GM18907 (cell line): ENCODE measurements around the gene TMEM203.

ENCODE experiments used
- ATAC-seq: cut with Tn5 transposase; IDR thresholded peaks from one replicate; pipeline ENCODE4 v1.9.1; 2021; ENCODE audit warnings: mild to moderate bottlenecking, moderate library complexity; ENCODE audit not compliant: unreplicated experiment

The TMEM203 gene

DNA sequence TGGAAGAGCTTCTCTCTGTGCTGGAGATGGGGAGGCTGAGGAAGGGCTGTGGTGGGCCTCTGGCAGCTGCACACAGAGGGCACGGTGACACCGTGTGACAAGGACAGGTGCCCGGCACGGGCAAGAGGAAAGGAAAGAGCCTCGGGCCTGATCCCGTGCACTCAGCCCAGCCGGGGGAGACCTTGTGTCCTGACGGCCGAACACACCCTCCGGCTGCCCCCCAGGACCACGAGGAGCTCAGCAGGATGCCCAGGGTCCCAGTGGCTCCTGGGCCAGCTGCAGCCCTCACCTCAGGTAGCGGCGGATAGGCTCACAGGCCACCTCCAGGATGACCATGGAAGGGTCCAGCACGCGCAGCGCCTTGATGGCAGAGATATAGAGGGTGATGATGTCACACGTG lies 22.6 kb downstream of the TMEM203 start:
- ATAC-seq = no peak

DNA sequence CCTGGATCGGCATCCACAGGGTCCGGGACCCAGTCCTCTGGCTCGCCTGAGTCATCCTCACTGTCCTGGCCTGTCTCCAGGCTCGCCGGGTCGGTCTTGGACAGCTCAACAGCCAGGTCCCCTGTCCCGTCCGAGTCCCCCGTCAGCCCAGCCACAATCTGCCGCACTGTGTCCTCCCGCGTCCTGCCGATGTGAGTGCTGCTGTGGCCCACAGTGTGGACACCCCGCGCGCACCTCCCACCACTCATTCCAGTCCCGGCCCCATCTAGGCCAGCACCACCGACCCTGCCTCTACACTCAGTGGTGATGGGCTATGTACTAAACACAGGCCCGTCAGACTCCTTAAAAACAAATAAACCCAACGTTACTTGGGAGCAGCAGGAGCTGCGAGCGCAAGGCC lies 23.8 kb downstream of the TMEM203 start:
- no peak for ATAC-seq

DNA sequence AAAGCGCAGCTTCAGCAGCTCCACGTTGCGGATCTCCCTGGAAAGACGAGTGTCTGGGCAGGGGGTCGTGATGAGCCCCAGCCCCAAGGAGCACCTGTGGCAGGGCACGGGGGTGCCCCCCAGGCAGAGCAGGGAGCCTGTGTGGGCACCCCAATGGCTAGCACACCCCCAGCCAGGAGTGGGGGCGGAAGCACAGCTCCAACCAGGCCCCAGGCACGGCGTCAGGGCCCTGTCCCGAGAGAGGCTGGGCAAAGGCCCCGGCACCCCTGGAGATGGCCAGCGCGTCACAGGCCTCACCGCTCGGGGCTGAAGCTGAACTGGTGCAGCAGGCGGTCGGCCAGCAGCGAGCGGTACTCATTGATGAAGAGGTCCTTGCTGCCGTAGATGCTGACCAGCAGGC lies 25.0 kb downstream of the TMEM203 start:
- ATAC-seq = no peak

DNA sequence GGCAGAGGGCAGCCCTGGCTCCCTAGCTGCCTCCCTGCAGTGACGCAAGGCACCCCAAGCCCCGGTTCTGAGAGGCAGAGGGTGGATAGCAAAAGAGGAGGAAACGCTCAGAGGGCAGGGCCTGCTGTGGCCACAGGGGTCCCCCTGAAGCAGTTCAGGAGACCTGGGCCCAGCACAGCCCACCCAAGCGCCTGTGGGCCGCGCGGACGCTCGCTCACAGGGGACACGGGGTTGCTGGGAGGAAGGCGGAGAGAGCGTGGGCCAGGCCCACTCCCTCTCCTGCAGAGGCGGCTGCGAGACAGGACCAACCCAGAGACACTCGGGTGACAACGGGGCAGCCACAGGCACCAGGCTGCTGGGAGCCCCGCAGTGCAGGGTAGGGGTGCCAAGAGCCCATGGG lies 25.7 kb downstream of the TMEM203 start:
- ATAC-seq = no peak

DNA sequence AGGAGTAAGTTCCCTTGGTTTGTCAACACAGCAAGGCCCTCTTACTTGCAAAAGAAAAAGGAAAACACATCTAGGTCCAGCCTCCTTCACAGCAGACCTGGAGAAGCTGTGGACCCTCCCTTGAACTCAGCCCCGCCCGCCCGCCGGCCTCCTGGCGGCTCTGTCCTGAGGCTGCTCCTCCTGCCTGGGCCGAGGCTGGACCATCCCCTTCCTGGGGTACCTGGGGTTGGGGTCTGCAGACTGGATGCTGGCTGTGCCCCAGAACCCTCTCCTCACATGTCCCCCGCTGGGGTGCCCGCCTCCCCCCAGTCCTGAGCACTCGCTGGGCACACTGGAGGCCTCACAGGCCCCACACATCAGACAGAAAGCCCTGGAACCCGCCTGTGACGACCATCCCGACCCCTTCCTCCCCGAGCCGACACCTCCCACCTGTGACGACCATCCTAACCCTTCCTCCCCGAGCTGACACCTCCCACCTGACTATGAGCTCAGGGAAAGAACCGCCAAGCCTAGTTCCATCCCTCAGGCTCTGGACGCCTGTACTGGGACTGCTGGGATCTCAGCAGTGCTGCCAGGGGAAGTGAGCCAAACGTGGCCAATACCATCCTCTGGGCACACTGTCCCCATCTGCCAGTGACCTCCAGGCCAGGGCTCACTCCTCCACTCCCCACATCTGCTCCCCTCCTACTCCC lies 26.4 kb downstream of the TMEM203 start:
- no peak for ATAC-seq

DNA sequence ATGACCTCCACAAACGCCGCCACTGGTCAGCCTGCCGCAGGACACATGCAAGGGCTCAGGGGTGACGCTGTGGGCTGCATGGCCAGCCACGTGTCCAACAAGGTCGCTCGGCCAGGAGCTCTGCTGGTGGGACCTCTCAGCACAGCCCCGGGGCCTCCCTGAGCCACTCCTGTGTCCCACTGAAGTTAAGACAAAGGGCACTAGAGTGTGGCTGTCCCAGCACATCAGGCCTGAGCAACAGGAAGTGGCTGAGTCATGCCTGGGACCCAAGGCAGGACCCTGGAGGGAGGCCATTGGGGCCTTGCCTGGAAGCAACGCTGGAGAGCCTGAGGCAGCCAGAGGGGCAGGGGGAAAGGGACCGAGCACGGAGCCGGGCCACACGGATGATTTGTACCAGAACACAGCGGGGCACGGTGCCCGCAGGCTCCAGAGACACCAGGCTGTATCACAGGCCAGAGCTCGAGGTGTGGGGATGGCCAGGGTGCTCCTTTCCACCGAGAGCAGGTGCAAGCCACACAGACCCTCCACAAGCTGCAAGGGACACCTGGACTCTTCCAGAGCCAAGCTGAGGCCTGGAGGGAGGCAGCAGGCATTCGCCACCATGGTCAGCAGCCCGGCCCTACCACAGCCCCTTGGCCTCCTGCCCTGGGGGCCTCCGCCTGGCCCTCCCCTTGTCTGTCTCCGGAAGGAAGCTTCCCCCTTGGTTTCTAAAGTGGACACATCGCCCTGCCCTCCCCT lies 27.1 kb downstream of the TMEM203 start:
- ATAC-seq = no peak

DNA sequence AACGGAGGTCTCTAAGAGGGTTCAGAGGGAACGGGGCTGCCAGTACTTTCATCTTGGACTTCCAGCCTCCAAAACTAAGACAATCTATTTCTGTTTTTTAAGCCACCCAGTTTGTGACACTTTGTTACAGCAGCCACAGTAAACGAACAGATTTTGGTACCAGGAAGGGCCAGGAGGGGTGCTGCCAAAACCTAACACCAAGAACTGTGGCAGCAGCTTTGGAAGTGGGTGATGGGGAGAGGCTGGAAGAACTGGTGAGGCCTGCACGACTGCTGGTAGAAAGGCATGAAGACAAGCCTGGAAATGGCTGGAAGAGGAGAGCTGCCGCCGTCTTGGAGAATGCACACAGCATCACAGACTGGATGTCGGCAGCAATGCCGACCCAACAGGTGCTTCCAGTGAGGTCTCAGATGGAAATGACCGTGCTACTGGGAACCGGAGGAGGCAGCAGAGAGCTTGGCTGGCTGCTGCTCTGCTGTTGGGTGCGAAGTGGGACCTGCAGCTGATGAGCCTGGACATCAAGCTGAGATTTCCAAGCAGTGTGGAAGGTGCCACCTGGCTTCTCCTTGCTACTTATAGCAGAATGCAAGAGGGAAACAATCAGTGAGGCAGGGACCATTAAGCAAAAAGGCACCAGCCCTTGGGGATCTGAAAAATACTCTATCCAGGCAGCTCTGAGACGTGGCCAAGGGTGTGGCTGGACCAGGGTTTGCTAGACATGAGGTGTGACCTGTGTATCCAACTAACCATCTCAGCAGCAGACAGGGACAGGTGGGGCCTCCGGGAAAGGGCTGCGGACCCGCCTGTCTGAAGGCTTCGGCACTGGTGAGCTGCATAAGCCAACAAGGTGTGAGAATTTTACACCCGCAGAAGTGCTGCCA lies 28.9 kb downstream of the TMEM203 start:
- no peak for ATAC-seq

DNA sequence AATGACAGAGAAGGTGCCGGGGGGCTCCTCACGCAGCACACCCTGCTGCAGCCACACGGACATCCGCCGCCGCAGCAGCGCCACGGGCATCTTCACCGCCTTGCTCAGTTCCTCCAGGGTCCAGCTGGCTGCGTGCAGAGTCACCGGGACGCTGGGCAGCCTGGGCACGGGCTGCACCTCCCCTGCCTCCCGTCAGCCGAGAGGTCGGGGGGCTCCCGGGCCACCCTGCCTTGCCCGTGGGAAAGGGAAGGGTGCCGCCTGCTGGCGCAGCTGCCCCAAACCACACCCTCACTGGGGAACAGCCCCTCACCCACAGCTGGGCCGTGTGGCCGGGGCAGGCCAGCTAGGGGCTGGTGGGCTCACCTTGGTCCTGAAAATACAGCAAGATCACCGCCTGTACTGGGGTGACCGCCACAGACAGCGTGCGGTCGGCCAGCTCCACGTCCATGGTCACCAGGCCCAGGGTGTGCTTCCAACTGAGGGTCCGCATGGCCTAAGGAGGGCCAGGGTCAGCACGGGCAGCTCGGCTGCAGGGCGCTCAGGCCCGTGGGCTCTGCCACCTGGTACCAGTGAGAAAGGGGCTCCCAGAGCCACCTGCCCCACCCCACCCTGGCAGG lies 30.0 kb downstream of the TMEM203 start:
- no peak for ATAC-seq

DNA sequence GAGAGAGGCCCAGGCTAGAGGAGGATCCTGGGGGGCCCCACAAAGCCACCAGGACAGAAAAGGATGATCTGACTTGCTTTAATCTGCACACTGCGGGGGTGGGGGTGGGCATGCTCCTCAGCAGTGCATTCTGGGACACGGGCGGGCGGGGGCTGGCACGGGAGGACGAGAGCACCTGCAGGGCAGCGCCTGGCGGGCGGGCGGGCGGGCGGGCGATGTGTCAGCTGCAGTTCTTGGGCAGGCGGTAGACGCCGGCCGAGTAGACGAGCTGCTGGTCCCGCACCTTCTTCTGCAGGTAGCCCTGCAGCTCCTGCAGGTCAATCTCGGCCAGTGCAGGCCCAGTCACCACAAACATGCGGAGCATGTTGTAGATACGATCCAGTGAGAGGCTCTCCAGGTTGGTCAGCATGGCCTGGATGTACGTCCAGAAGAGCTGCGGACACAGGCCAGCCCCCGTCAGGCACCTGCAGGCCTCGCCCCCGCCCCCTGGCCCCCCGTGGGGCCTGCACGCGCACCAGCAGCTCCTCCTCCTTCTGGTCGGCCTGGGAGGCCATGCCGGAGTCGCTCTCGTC lies 30.6 kb downstream of the TMEM203 start:
- ATAC-seq = no peak

DNA sequence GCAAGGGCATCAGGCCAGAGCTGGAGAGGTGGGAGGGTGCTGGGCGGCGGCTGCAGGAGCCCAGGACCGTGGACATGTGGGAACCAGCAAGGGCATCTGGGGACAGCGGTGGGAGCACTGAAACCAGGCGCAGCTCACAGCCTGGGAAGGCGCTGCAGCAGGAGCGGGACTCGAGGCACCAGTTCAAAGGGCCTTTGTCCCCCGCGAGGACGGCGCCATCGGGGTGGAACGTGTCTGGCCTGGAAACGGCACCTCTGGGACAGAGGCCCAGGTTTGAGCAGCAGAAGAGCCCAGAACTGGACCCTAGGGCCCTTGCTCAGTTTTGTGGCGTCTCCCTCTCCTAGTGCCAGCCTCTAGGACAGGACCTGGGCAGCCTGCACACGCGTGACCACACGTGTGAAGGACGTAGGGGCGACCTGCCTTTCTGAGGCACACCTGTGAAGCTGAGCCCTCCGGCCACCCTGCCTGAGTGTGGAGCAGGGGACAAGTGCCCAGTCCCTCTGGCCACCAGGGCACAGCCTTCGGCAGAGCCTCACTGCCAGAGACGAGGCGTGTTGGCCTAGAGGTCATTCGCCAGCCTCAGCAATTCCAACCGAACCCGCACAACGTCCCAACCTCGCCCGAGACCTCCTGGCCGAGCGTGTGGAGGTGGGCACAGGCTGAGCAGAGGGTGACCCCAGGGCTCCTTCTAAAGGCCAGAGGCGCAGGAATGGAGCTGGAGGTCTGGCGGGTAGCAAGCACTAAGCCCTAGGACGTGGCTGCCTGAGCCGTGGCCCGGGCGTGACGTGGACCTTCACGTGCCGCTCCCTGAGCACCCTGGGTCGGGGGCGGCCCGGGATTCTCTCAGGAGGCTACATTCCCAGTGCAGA lies 31.4 kb downstream of the TMEM203 start:
- no peak for ATAC-seq

DNA sequence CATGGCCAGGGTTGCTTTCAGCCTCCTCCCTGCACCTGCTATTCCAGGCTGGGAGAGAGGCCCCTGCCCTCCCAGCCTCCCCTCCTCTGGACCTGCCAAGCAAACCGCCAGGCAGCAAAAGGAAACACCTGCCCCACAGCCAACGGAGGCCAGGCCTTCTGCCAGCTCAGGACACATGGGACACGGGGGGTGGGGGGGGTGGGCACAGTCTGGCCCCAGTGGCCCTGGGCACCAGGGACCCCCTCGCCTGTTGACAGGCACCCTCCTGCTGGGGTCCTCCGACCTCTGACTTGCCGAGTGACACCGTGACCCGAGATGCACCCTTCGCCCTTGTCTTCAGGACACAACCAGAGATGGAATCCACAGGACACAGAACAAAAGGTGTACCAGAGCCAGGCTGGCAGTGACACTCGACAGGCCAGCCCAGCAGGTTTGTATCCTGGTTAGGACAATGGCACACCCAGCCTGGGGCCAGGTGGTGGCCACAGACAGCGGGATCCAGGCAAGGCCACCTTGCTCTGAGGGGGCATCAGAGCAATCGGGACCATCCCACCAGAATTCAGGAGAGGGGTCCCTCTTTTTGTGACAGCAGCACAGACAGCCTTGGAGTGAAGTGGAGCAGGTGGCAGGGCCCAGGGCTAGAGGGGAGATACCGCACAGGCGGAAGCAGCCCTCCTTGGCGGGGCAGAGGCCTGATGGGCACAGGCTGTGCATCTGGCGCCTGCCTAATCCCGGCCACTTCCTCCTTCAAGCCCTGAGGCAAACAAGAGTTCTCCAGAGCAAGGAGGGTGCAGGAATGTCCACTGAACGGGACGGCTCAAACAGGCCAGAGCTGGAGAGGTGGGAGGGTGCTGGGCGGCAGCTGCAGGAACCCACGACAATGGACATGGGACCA lies 32.3 kb downstream of the TMEM203 start:
- ATAC-seq = no peak

DNA sequence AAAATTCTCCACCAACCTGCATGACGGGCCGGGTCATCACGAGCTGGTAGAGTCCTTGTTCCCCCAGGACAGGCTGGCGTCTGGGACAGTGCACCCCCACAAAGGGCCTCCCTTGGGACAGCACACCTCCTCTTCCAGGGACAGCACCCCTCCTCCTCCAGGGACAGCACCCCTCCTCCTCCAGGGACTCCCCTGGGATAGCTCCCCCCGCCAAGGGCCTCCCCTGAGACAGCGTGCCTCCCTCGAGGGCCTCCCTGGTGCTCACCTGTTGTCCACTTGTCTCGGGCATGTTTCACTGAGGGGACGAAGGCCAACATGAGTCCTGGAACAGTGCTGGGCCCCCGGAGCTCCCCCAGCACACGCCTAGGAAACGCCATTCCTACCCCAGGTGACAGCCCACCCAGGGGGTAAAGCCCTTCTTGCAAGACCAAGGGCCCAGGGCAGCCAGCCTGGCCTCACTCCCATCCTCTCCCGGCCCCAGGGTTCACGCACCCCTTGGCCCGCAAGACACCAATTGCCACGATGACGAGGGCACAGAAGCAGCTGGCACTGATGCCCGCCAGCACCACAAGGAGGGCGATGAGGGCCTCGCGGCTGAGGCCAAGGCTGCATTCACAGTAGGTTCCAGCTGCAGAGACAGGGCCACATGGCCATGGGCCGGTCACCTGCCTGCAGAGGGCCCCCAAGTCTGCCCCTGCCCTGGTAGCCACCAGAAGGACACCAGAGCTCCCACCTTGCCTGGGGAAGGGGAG lies 34.1 kb downstream of the TMEM203 start:
- no peak for ATAC-seq

DNA sequence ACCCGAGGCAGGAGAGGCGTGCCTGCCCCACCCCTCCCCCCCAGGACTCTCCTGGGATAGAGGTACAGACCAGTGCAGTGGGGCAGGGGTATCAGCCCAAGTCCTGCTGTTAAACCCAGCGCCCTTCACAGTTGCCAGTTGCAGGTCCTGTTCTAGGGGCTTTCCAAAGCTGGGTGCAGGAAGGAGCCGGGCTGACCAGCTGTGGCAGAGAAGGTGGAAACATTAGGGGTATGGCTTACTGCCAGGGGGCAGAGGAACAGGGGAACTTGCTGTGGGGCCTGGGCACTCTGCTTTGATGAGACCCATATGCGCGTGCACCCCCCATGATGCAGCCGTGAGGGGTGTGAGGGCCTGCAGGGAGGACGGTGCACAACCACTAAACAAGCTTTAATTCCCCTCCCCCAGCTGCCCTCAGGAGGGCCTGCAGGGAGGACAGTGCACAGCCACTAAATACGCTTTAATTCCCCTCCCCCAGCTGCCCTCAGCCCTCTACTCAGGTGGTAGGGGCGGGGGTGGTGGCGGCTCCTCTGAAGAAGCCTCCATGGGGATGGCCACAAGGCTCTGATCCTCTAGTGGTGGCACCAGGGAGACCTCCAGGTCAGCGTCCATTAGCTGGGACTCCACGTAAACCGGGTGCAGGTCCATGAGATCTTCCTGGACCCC lies 34.8 kb downstream of the TMEM203 start:
- ATAC-seq = no peak

DNA sequence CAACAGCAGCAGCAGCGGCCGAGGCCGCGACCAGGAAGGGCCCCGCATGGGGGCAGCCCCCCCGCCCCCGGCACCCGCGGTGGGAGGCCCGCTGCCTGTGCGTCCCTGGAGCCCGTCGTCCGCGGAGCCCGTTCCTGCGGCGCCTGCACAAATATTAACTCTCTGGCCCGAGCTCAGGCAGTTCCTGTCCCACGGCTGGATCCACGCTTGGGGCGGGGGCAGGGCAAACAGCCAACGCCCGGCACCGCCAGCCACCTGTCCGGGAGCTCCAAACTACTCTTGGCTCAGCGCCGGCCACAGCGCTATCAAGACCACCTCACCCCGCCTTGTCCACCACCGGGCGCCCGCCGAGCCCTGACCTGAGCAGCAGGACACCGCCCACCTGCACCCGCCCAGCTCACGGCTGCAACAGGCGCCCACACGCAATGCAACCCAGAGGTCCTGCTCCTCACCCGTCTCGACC lies 35.5 kb downstream of the TMEM203 start, which contains the start of gene LRRC26:
Gene LRRC26, minus strand, starts transcription at position 156 of the 463 bp plus-strand sequence. Its CDS starts 108 bp downstream, at position 48.
- no peak for ATAC-seq

DNA sequence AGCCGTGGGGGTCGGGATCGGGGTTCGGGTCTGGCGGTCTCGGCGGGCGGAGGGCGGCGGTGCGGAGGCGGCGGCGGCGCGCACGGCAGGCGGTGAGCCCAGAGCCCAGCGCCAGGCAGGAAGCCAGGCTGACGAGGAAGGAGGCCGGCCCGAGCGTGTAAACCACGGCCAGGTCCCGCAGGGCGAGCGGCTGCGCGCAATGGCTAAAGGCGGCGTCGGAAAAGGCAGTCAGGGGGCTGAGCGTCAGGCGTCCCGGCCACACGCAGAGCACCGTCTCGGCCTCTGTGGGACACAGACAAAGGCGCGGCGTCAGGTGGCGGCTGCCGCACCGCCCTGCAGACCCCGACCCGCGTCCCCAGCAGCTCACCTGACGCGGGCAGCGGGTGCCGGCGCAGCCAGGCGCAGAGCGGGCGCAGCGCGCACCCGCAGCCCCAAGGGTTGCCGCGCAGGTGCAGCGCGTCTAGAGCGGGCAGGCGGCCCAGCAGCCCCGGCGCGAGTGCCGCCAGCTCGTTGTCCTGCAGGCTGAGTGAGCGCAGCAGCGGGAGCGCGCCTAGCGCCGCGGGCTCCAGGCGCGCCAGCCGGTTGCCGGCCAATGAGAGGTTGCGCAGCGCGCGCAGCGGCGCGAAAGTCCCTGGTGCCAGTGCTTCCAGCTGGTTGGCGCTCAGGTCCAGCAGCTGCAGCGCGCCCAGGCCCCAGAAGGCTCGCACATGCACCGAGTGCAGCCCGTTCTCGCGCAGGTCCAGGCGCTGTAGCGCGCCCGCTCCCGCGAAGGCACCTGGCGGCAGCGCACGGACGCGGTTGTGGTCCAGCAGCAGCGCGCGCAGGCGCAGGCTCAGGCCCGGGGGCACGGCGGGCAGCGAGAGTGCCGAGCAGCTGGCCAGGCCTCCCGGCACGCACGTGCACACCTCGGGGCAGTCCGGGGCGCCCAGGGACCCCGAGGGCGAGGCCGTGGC lies 36.3 kb downstream of the TMEM203 start:
- ATAC-seq = no peak

DNA sequence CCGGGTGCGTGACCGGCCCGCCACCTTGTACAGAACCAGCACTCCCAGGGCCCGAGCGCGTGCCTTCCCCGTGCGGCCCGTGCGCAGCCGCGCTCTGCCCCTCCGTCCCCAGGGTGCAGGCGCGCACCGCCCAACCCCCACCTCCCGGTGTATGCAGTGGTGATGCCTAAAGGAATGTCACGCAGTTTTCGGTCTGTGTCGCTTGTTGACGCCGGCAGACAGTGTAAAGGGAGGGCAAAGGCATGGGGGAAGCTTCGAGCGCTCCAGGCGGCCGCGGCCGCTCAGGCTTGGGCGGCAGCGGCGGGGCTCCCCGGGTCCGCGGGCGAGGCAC lies 36.9 kb downstream of the TMEM203 start:
- ATAC-seq = no peak
